Stimulated activated CD4-positive, alpha-beta T cell treated with anti-CD3 and anti-CD28 coated beads, Interleukin-4, amount 100 ng/mL, for 1 hour (primary cell): ENCODE measurements around the gene FZR1.
A peak's percentile ranks its signal among the peaks of the same experiment; 100 is the strongest.
"Not testable (repeated sequence)": the region's sequence is repeated elsewhere in the genome, so short reads cannot be mapped to it uniquely, and the experiment has no call there.

Experiments
- DNase-seq: peaks from one replicate; pipeline ENCODE4 v3.0.0-alpha.2; 2020

Gene FZR1

GRCh38 chr19:3576696-3577443, 70.8 kb downstream of the FZR1 start:
- no peak for DNase-seq

- no peak for DNase-seq
Observed at GRCh38 chr19:3577723-3578344, 71.7 kb downstream of the FZR1 start.

GRCh38 chr19:3578390-3578789, 72.3 kb downstream of the FZR1 start:
- no peak for DNase-seq

GRCh38 chr19:3580156-3580934, 74.2 kb downstream of the FZR1 start:
- DNase-seq: no peak

GRCh38 chr19:3581792-3582191, 75.7 kb downstream of the FZR1 start:
- DNase-seq: not testable (repeated sequence)

GRCh38 chr19:3584036-3584802, 78.1 kb downstream of the FZR1 start:
- not testable (repeated sequence) for DNase-seq

- DNase-seq: no peak
Observed at GRCh38 chr19:3585301-3586126, 79.4 kb downstream of the FZR1 start, which contains the start of gene GIPC3. TSS of gene GIPC3 (plus strand) at chr19:3585478. CDS start at chr19:3585598, 120 bp downstream.

GRCh38 chr19:3586127-3586626, 80.1 kb downstream of the FZR1 start:
- peak; percentile 56 for DNase-seq

GRCh38 chr19:3586707-3587346, 80.7 kb downstream of the FZR1 start:
- DNase-seq: no peak
